CD14-positive monocyte (primary cell): Measurements from ENCODE around the gene PLCL2. TPM values are rescaled to one million over a fixed set of nuclear protein-coding genes. Genes with fewer than 3 reads are reported as not detected.

Source experiments
- DNase-seq, 3 donors: peaks; one replicate each; pipeline ENCODE4 v3.0.0-alpha.2; 2011 to 2022
- H2AFZ ChIP-seq: 2 replicates; pipeline ENCODE4 v1.6.0; 2012; ENCODE audit warnings: mild to moderate bottlenecking, low read depth, low read length, inconsistent platforms; ENCODE audit not compliant: insufficient read depth, poor library complexity, severe bottlenecking
- H3K27ac ChIP-seq, 2 donors: 1 replicate in 1 of 2; 2 replicates in 1 of 2; pipeline ENCODE4 v1.5.1; 2012 to 2013; ENCODE audit warnings: low read length in 2 of 2, control low read depth in 1 of 2, inconsistent platforms in 1 of 2, low read depth in 1 of 2, mild to moderate bottlenecking in 1 of 2
- H3K27me3 ChIP-seq, 2 donors: one replicate each; pipeline versions ENCODE4 v1.6.0 to v1.6.1; 2011 to 2013; ENCODE audit warnings: low read length in 2 of 2; ENCODE audit not compliant: control insufficient read depth in 2 of 2, insufficient read depth in 2 of 2
- H3K36me3 ChIP-seq, 2 donors: replicated peaks in 1 of 2; 1 replicate in 1 of 2; 2 replicates in 1 of 2; pipeline versions ENCODE4 v1.5.1 to v1.6.1; 2012 to 2013; ENCODE audit warnings: low read length in 2 of 2, control low read depth in 1 of 2, inconsistent platforms in 1 of 2, mild to moderate bottlenecking in 1 of 2; ENCODE audit not compliant: insufficient read depth in 2 of 2, control insufficient read depth in 1 of 2
- H3K4me1 ChIP-seq, 2 donors: 1 replicate in 1 of 2; 2 replicates in 1 of 2; pipeline versions ENCODE4 v1.5.1 to v1.6.1; 2012 to 2013; ENCODE audit warnings: low read length in 2 of 2, control low read depth in 1 of 2, inconsistent platforms in 1 of 2, mild to moderate bottlenecking in 1 of 2, moderate library complexity in 1 of 2; ENCODE audit not compliant: insufficient read depth in 2 of 2, control insufficient read depth in 1 of 2
- H3K4me2 ChIP-seq: replicated peaks from 2 replicates; pipeline ENCODE3; 2012; ENCODE audit warnings: low read length, moderate library complexity, mild to moderate bottlenecking; ENCODE audit not compliant: poor library complexity, severe bottlenecking; ENCODE audit errors: extremely low read depth
- H3K4me3 ChIP-seq, 3 experiments: fragments of 200-600 bp in 1 of 3; sonication (generic) in 1 of 3; replicated peaks in 1 of 3; 1 replicate in 2 of 3; 2 replicates in 1 of 3; pipeline ENCODE4 v1.5.1; 2011 to 2013; ENCODE audit warnings: low read length in 3 of 3, mild to moderate bottlenecking in 3 of 3, control low read depth in 2 of 3, low read depth in 2 of 3, inconsistent platforms in 1 of 3, moderate library complexity in 1 of 3
- H3K79me2 ChIP-seq: 2 replicates; pipeline ENCODE4 v1.6.0; 2012; ENCODE audit warnings: mild to moderate bottlenecking, control low read depth, inconsistent platforms, low read length, moderate library complexity; ENCODE audit not compliant: insufficient read depth
- H3K9ac ChIP-seq: 2 replicates; pipeline ENCODE4 v1.6.0; 2017; ENCODE audit warnings: low read length, mild to moderate bottlenecking; ENCODE audit not compliant: insufficient read depth, poor library complexity, severe bottlenecking
- H3K9me3 ChIP-seq, 2 donors: replicated peaks in 1 of 2; 1 replicate in 1 of 2; 2 replicates in 1 of 2; pipeline versions ENCODE4 v1.5.1 to v1.6.1; 2012 to 2013; ENCODE audit warnings: low read length in 2 of 2, control low read depth in 1 of 2; ENCODE audit not compliant: control insufficient read depth in 1 of 2, insufficient read depth in 1 of 2
- H4K20me1 ChIP-seq: 2 replicates; pipeline ENCODE4 v1.6.0; 2012; ENCODE audit warnings: mild to moderate bottlenecking, low read length, control low read depth, moderate library complexity; ENCODE audit not compliant: insufficient read depth
- H3K27ac Mint-ChIP-seq, 7 donors: one replicate each; pipeline ENCODE4 v1.8.0; 2020; ENCODE audit warnings: mild to moderate bottlenecking in 7 of 7, mixed read lengths in 7 of 7, moderate library complexity in 6 of 7, inconsistent platforms in 2 of 7
- H3K27me3 Mint-ChIP-seq, 3 donors: one replicate each; pipeline ENCODE4 v1.8.0; 2021 to 2022; ENCODE audit warnings: low read depth in 3 of 3, mild to moderate bottlenecking in 3 of 3, mixed read lengths in 3 of 3, moderate library complexity in 3 of 3, inconsistent platforms in 1 of 3
- H3K36me3 Mint-ChIP-seq, 2 donors: one replicate each; pipeline ENCODE4 v1.8.0; 2020; ENCODE audit warnings: mixed read lengths in 2 of 2, inconsistent platforms in 1 of 2, mild to moderate bottlenecking in 1 of 2
- H3K4me1 Mint-ChIP-seq: one replicate; pipeline ENCODE4 v1.8.0; 2020; ENCODE audit warnings: mild to moderate bottlenecking, mixed read lengths
- H3K4me3 Mint-ChIP-seq, 2 donors: one replicate each; pipeline ENCODE4 v1.8.0; 2020; ENCODE audit warnings: mild to moderate bottlenecking in 2 of 2, mixed read lengths in 2 of 2, moderate library complexity in 1 of 2
- H3K9me3 Mint-ChIP-seq, 7 donors: one replicate each; pipeline ENCODE4 v1.8.0; 2020 to 2022; ENCODE audit warnings: mixed read lengths in 7 of 7, mild to moderate bottlenecking in 6 of 7, moderate library complexity in 6 of 7, inconsistent platforms in 2 of 7
- WGBS: methylation state at CpG from one replicate; pipeline ENCODE4 v1.1.5; 2013; ENCODE audit warnings: missing lambda C conversion rate; ENCODE audit not compliant: insufficient coverage; 5-methylcytosine and 5-hydroxymethylcytosine counted together
- intact Hi-C, 2 donors: fragments of 100-400 bp; cut with micrococcal nuclease; formaldehyde crosslinking; loops; one replicate each; pipeline versions ENCODE4 v1.15.0 to v1.15.1; 2023
- polyA plus RNA-seq, 3 donors: library from polyadenylated mRNA; depleted of rRNA in 1 of 3; unstranded in 2 of 3; stranded (reverse) in 1 of 3; fragments of 300-500 nt in 2 of 3; fragments of >200 nt in 1 of 3; fragmentation: Illumina TruSeq in 2 of 3; gene quantifications; 1 replicate in 2 of 3; 2 replicates in 1 of 3; pipeline ENCODE4 v1.2.3, GENCODE V29; 2012 to 2021
- TF ChIP-seq, protein P1 (sequence below): fragments of 200-600 bp; IDR thresholded peaks from one replicate; pipeline ENCODE4 v1.8.0; 2022; ENCODE audit warnings: antibody characterized with exemption, mild to moderate bottlenecking

Gene PLCL2
- polyA plus RNA-seq, 3 donors: 18.8 to 32.5 (median 26.8) TPM

DNA sequence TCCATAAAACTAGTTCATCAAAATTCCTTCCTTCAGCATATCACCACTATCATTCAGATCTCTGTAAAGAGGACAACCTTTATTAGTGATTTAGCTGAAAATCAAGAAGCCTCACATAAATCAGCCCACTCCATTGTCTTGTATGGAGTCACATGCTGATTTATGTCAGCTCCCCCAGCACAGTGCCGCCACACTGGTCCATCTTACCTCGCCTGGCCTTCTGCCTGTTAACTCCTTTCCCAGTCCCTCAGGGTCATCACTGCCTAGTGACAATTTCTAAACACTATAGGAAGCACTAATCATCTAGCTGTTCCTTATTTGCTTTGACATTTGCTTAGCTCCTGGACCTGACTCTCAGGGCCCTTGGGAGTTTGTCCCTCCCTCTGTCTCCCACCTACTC is 75.4 kb downstream of the PLCL2 start:
- Mint-ChIP-seq H3K36me3 (peaks cover 4 to 8% of the 10 kb centered on the region in 2 donors), H3K4me3 (no peak overlapping the region), H3K27ac (peak overlapping the region in 1 of 7 donors; percentile 66), H3K27me3 (peaks cover 0 to 3% (median 0%) of the 10 kb centered on the region in 3 donors), H3K4me1 (peaks cover 10% of the 10 kb centered on the region), H3K9me3 (peaks cover 0 to 8% (median 3%) of the 10 kb centered on the region in 7 donors)
- WGBS: 100% methylated on average over 2 of the region's 2 CpGs
- H3K4me1 ChIP-seq: no peaks in the 10 kb centered on the region
- no peaks in the 10 kb centered on the region for H3K36me3 ChIP-seq
- H3K27me3 ChIP-seq: no peaks in the 10 kb centered on the region
- peaks cover 56% of the 10 kb centered on the region for H3K79me2 ChIP-seq
- no peak overlapping the region for H3K4me2 ChIP-seq
- no peaks in the 10 kb centered on the region for H3K9me3 ChIP-seq
- no peak overlapping the region for H3K4me3 ChIP-seq
- TF ChIP-seq, protein P1, sequence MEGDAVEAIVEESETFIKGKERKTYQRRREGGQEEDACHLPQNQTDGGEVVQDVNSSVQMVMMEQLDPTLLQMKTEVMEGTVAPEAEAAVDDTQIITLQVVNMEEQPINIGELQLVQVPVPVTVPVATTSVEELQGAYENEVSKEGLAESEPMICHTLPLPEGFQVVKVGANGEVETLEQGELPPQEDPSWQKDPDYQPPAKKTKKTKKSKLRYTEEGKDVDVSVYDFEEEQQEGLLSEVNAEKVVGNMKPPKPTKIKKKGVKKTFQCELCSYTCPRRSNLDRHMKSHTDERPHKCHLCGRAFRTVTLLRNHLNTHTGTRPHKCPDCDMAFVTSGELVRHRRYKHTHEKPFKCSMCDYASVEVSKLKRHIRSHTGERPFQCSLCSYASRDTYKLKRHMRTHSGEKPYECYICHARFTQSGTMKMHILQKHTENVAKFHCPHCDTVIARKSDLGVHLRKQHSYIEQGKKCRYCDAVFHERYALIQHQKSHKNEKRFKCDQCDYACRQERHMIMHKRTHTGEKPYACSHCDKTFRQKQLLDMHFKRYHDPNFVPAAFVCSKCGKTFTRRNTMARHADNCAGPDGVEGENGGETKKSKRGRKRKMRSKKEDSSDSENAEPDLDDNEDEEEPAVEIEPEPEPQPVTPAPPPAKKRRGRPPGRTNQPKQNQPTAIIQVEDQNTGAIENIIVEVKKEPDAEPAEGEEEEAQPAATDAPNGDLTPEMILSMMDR: no peak
- no peak overlapping the region for H3K27ac ChIP-seq
- no peak overlapping the region for H3K9ac ChIP-seq
- peaks cover 62% of the 10 kb centered on the region for H4K20me1 ChIP-seq
- no peak for DNase-seq
- H2AFZ ChIP-seq: no peak overlapping the region
- intact Hi-C loops: no loop called here

DNA sequence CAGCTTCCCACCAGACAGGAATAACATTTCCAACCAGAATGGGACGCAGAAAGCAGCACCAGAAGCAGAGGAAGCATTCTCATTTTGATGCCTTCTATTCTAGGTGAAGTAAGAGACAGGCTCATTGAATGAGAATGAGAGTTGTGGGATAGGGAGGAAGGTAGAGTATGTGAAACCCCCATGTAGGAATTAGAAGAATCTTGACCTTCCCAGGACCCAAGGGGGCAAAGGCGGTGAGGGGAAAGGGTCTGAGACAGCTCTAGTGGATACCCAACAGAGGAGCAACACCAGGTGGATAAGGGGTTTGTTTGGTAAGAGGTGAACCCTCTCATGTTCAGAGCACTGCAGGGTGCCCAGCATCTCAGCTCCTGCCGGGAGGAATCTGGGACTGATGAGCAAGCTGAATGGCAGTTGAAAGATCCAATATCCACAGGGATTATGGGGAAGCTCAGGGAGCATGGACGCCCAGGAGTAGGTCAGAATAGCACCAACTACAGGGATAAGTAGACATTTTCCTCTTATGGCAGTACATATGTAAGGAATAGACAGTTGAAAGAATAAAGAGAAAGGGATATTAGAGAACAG is 77.0 kb downstream of the PLCL2 start:
- H3K4me1 Mint-ChIP-seq: peaks cover 9% of the 10 kb centered on the region
- Histone ChIP-seq H3K4me3 (no peak overlapping the region), H2AFZ (no peak overlapping the region), H3K9ac (no peak overlapping the region), H3K27me3 (no peaks in the 10 kb centered on the region), H3K36me3 (no peaks in the 10 kb centered on the region), H3K27ac (no peak overlapping the region), H3K4me1 (no peaks in the 10 kb centered on the region), H3K79me2 (peaks cover 60% of the 10 kb centered on the region), H3K4me2 (no peak overlapping the region), H3K9me3 (no peaks in the 10 kb centered on the region), H4K20me1 (peaks cover 66% of the 10 kb centered on the region)
- peaks cover 0 to 3% (median 0%) of the 10 kb centered on the region in 3 donors for H3K27me3 Mint-ChIP-seq
- intact Hi-C loops: no loop called here
- peaks cover 0 to 11% (median 5%) of the 10 kb centered on the region in 7 donors for H3K9me3 Mint-ChIP-seq
- TF ChIP-seq, protein P1: no peak
- H3K36me3 Mint-ChIP-seq: peaks cover 4 to 8% of the 10 kb centered on the region in 2 donors
- no peak overlapping the region for H3K4me3 Mint-ChIP-seq
- peak overlapping the region in 1 of 7 donors; percentile 20 for H3K27ac Mint-ChIP-seq
- WGBS: 100% methylated on average over 1 of the region's 4 CpGs
- DNase-seq: no peak
